Epidermal melanocyte (primary cell): Measurements from ENCODE around the gene TMEM117.
"Not testable (repeated sequence)": the region's sequence is repeated elsewhere in the genome, so short reads cannot be mapped to it uniquely, and the experiment has no call there.

ENCODE experiments used
- DNase-seq: peaks from one replicate; pipeline ENCODE4 v3.0.0; 2011; ENCODE audit warnings: low spot score; ENCODE audit not compliant: insufficient read length

The TMEM117 gene

DNA sequence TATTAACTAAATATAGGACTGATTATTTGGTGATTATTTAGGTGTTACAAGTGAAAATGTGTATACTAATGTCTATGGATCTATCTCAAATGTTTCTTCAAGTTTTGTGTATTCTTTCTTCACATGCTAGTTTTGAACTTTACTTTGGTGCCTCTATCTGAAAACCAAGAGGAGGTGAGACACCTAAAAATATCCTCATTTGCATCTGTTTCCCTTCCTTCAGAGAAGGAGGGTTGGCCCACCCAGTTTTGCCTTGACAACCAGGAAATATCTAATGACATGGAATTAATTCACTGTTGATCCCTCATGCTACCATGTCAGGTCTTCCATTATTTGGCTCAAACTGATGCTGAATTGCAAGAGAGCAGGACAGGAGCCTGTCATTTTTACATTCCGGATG lies 539.8 kb downstream of the TMEM117 start:
- DNase-seq = no peak

DNA sequence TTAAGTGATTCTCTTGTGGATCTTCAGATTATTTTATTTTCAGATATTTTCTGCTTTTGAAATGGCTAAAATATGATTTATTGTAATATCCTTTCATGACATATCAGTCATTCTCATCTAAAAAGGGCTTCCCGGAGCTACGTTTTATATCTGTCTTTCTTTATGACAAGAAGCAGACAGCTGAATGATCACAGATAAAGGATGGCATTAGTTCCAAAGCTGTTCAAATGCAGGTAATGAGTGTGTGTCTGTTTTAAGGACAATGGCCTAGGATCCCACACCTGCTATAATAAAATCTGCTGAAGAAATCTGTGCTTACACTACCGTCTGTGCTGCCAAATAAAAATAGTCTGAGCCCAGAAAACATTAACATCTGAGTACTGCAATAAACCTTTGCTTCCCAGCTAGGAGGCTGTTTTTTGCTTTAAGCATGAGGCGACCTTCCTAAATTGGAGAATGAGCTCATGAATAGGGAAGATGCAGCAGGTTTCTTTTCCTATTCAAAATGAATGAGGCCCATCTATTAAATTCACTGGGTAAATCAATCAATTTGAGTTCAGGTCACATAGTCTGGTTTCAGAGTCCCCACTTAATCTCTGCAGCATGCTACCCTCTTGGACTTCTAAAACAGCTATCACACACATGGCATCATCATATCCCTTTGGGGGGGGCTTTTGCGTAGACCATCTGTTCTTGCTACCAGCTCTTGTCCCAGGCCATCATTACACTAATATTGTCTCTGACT lies 541.7 kb downstream of the TMEM117 start:
- no peak for DNase-seq

DNA sequence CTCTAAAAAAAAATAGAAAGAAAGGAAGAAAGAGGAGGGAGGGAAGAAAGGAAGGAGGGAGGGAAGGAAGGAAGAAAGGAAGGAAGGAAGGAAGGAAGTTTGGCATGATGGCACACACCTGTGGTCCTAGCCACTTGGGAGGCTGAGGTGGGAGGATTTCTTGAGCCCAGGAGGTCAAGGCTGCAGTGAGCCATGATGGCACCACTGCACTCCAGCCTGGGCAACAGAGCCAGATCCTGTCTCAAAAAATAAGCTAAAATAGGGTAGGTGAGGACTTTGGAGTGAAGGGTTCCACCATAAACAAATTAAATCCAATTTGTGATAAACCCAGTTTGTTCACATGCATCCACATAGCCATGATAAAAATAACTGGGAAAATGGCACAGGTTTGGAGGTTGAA lies 543.2 kb downstream of the TMEM117 start:
- not testable (repeated sequence) for DNase-seq

DNA sequence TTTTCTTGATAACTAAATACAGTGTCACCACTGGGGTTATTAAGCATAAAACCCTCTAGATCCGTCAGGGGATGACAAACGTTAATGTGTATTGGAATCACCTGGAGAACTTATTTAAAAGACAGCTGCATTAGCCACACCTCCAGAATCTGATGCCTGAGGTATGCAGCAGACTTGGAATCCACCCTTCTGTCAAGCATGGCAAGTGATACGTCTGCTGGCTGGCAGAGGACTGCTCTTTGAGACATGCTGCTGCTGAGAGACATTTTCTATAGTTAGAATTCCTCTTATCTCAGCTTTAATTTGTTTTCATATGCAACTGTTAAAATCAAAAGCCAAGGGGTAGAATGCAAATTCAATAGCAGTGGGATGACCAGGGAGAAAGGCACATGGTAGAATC lies 544.0 kb downstream of the TMEM117 start:
- DNase-seq = no peak

DNA sequence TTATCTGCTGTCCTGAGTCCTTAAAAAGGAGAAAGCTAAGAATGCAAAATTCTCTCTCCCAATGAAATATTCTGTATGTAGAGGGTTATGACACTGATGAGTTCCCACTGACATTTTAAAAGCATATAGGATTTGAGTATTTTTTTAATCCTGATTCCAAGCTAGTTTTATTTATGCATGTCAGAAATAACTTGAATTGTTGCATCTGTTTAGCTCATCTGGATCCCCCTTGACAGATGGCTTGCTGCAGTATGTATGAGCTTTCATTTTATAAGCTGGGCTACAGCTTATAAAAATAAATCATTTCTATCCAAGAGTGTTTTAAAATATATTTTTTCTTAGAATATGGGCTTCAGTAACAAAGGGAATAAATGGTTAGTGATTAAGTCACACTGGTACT lies 545.0 kb downstream of the TMEM117 start:
- DNase-seq = no peak

DNA sequence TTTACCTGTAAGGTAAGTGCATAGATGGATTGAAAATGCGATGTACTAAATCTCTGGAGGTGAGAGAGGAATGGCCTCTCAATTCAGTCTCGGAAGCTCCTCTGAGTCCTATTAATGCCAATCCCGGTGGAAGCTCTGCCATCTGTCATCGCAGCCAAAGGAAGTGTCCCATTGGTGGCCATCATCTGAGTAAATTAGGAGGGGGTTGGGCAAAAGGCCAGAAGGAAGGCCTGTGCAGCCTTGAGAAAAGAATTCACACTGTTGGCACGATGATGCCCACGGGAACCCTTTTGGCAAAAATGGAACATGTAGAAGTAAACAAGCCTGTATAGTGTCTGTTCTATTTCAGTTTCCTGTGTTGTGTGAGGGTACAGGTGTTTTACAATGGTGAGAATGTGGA lies 545.5 kb downstream of the TMEM117 start:
- DNase-seq = no peak

DNA sequence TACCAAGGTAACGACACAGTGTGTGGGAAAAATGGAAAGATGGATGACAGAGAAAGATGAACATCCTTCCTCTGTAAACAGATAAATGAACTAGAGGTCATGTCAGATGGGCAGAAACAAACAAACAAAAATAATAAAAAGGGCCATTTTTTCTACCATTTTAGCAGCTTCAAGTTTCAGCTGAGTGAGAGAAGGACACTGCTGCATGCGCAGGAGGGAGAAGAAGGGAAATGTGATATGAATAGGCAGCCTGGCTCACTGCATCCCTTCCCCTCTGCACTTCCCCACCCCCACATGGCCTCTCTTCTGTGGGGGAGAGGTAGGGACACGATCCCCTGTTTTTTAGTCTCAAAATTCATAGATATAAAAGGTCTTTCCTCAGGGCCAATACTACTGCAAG lies 548.3 kb downstream of the TMEM117 start:
- DNase-seq = no peak

DNA sequence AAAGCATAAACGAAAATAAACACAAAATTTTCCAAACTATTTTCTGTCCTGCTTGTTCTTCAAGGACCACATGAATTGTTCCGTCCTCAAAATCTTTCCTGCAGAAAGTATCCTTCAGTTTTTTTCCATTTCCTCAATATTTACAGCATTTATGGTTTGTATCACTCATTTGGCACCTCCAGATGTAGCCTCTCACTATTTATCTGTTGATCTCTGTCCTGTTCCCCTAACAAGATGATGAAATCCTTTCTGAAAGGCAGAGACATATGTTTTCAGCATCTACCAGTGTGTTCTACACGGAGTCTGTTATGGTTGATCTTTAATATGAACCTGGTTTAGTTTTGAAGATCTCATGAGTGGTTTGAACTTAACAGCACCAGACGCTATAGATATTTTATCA lies 550.1 kb downstream of the TMEM117 start:
- DNase-seq = no peak

DNA sequence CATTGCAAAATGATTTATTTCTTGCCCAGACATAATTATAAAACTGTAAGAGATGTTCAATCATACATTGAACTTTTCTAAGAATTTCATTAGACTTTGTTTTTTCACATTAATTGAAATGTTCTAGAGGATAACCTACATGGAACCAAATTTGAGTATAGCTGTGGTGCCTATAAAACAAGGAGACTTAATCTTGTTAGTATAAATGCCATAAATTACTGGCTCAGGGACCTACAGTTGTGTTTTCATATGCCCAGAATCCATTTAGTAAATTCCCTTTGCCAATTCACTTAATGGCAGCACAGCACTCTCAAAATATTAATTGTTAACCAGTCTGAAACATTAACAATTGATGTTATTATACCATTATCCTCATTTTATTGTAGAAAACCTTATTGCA lies 551.7 kb downstream of the TMEM117 start:
- no peak for DNase-seq

DNA sequence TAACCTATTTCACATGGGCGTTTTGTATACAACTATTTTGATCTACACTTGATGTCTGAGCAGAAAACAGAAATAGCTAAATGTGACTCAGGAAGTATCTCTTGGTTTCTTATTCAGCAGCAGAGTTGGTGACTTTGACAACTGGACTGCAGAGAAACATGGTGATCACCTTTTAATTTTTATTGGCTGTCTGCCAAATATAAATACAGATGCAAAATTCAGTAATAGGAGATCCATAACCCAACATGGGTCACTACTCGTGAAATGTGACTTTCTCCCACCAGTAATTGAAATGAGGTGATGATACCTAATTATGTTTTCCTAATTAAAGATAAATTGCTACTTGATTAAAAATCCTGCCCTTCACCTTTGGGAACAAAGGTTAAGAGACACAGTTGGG lies 553.2 kb downstream of the TMEM117 start:
- DNase-seq = no peak

DNA sequence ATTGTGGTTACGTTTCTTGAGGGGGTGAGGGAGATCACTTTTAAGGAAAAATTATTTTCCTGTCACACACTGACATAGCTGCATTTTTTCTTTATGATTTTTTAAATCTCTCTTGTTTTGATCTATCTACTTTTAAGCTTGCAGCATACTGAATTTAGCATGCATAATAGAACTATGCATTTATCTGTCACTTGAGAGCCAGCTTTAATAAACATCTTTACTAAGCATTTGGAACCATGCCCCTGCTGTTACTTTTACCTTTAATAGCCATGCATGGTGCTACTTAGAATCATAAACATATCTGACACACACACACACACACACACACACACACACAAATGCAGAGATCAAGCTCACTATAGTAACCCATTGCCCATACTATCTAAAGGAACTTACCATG lies 554.0 kb downstream of the TMEM117 start:
- DNase-seq = no peak

DNA sequence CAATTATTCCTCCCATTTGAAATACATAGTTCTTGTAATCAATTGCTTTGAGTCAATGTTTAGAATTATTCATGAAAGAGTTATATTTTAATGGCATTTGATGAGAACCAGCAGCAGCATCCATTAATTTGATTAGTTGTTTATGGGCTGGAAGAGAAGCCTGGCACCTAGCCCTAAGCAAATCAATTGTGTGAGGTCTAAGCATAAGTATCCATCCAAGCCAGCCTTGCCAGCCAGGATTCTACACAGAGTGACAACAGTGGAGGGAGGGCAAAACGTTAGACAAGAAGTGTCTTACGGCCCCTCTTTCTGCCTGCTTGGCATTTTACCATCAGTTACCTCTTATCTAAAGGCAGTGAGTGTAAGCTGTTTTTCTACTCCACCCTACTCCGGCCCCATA lies 561.8 kb downstream of the TMEM117 start:
- no peak for DNase-seq

DNA sequence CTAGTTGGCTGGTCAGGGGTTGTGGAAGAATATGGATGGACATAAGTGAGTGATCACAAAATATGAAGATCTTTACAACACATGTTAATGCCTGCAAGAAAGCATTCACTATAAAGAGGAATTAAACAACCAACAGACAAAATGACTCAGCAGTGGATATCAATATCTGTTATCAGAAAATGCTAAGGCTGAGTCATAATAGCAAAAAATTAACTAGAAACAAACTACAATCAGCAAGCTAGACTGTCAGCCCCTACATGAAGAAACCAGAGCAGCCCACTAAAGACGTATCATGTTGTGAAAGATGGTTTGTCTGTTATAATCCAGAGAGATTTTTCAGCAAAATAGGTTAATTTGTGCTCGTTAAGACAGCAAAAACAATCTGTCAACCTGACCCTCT lies 567.3 kb downstream of the TMEM117 start:
- DNase-seq = no peak

DNA sequence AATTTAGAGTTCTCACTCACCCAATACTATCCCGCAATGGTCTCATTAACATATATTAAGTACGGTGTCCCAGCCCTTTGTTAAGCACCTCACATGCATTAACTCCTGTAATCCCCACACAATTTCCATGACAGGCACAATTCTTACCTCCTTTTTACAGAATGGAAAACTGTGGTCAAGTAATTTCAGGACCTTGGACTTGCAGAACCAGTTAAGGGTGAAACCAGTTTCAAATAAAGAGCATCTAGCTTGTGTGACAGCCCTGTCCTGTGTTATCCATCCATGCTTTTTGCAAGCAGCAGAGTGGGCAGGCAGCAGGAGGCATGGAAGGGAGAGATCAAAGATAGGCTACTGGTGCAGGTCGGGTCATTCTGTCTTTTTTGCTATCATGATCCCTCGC lies 569.4 kb downstream of the TMEM117 start:
- DNase-seq = no peak

DNA sequence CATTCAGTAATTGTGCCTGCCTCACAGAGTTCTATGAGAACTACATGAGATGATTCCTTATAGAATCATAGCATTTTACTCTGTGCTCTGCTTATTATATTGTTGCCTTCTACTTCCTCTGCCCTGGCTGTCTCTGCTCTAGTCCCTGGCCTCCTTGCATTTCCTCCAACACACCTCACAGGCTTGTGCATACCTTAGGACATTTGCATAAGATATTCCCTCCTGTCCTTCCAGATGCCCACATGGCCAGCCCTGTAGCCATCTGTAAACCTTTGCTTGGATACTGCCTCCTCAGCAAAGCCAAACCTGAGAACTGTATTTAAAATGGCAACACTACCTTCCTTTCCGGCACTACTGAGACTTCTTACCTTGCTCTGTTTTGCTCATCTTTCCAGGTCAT lies 586.7 kb downstream of the TMEM117 start:
- DNase-seq = no peak

DNA sequence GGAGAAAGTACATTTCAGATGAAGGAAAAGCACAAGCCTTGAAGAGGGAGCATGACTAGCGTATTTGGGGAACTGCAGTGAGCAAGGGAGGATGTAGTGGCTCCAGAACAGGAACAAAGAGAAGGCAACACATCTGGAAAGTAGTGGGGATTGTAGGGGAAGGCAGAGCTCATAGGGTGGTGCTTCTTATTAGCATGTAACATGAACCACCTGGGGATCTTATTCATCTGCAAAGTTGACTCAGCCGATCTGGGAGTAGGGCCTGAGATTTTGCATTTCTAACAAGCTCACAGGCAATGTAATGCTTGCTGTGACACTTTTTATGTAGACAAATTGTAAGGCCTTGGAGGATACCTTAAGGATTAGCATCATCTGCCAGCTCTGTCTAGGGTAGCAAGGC lies 592.9 kb downstream of the TMEM117 start:
- DNase-seq = no peak

DNA sequence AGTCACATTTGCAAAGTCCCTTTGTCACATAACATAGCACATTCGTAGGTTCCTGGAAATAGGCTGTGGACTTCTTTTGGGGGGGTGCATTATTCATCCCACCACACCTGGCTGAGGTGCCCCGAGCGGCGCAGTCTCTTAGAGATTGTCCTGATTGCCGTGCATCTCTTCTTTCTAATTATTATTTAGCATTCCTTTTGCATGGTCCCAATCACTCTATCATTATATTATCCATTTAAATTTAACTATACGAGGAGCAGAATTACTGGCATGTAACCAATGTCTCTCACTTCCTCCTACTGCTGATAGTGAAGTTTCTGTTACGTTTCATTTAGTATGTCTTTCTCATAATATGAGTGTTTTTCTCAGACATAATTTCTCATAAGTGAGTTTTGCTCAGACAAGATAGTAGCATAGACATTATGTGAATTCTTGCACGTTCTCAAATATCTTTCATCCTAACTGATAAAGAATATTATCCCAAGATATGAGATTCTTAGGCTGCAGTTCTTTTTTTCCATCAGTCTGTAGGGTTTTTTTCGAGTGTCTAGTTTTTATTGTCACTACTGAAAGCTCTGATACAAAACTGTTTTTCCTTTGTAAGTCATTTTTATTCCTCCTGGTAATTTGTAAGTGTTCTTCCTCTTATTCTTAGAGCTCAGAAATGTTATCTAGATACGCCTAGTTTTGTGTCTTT lies 595.9 kb downstream of the TMEM117 start:
- no peak for DNase-seq

DNA sequence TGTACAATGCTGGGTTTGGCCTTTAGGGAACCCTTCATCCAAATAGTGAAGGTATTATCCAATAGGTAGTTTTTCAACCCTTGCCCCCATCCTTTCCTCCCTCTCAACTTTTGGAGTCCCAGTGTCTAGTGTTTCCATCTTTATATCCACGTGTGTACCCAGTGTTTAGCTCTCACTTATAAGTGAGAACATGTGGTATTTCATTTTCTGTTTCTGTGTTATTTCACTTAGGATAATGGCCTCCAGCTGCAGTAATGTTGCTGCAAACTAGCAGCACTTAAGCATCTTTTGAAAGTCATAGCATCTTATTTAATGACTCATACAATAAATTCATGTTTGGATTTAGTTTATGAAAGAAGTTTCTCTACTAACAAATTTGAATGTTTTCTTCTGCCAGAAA lies 597.8 kb downstream of the TMEM117 start:
- DNase-seq = no peak

DNA sequence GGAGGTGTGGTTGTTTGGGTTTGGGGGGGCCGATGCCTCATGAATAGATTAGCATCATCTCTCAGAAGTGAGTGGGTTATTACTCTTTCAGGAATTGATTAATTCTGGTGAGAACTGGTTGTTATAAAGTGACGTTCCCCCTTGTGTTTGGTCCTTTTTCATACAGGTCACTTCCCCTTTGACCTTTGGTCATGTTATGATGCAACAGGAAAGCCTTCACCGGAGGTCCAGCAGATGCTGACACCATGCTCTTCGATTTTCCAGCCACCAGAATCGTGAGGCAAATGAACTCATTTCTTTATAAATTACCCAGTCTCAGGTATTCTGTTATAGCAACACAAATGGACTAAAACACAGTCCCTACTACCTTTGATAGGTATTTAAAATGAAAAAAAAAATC lies 600.9 kb downstream of the TMEM117 start:
- DNase-seq = no peak
